GM12872 (cell line): ENCODE data around the gene HPRT1.

Experiments used
- TF ChIP-seq, protein P1 (sequence below): IDR thresholded peaks from 3 replicates; pipeline ENCODE4 v1.5.1; 2011; ENCODE audit warnings: low read depth, mild to moderate bottlenecking, low read length, moderate library complexity; ENCODE audit not compliant: insufficient read depth

The HPRT1 gene

DNA sequence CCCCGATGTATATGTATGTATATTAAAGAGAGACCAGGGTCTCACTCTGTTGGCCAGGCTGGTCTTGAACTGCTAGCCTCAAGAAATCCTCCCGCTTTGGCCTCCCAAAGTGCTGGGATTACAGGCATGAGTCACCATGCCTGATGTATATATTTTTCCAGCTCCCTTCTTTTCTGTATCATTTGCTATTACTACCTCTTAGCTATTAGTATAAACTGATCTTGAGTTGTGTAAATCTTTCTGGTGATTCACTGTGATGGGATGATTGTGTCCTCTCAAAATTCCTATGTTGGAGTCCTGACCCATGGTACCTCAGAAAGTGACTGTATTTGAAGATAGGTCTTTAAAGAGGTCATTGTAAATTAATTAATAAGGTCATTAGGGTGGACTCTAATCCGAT, 53.1 kb downstream of the HPRT1 start:
- TF ChIP-seq, protein P1, sequence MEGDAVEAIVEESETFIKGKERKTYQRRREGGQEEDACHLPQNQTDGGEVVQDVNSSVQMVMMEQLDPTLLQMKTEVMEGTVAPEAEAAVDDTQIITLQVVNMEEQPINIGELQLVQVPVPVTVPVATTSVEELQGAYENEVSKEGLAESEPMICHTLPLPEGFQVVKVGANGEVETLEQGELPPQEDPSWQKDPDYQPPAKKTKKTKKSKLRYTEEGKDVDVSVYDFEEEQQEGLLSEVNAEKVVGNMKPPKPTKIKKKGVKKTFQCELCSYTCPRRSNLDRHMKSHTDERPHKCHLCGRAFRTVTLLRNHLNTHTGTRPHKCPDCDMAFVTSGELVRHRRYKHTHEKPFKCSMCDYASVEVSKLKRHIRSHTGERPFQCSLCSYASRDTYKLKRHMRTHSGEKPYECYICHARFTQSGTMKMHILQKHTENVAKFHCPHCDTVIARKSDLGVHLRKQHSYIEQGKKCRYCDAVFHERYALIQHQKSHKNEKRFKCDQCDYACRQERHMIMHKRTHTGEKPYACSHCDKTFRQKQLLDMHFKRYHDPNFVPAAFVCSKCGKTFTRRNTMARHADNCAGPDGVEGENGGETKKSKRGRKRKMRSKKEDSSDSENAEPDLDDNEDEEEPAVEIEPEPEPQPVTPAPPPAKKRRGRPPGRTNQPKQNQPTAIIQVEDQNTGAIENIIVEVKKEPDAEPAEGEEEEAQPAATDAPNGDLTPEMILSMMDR, result no peak

DNA sequence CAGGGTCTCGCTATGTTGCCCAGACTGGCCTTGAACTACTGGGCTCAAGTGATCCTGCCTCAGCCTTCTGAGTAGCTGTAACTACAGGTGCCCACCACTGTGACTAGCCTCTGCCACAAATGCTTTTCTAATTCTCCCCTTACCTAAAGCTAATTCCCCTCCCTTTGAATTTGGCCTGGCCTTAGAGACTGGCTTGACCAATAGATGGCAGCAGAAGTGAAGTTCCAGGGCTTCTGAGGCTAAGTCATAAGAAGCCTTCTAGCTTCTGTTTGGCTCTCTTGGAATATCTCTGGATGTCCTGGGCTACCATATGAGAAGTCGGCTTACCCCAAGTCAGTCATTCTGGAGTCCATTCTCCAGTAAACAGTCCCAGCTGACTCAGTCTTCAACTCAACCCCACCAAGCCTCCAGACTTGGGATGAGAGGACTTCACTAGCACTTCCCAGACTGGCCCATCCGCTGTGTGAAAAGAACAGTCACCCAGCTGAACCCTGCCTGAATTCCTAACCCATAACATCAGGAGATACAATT, 61.0 kb downstream of the HPRT1 start:
- TF ChIP-seq, protein P1, result peak; percentile 60

DNA sequence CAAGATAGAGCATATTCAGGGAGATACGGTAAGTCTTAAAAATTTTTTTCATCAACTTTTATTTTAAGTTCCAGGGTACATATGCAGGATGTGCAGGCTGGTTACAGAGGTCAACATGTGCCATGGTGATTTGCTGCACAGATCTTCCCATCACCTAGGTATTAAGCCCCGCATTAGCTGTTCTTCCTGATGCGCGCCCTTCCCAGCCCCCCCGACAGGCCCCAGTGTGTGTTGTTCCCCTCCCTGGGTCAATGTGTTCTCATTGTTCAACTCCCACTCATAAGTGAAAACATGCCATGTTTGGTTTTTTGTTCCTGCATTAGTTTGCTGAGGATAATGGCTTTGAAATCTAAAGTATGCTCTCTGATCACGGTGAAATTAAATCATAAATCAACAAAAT, 64.2 kb downstream of the HPRT1 start:
- TF ChIP-seq, protein P1, result no peak

DNA sequence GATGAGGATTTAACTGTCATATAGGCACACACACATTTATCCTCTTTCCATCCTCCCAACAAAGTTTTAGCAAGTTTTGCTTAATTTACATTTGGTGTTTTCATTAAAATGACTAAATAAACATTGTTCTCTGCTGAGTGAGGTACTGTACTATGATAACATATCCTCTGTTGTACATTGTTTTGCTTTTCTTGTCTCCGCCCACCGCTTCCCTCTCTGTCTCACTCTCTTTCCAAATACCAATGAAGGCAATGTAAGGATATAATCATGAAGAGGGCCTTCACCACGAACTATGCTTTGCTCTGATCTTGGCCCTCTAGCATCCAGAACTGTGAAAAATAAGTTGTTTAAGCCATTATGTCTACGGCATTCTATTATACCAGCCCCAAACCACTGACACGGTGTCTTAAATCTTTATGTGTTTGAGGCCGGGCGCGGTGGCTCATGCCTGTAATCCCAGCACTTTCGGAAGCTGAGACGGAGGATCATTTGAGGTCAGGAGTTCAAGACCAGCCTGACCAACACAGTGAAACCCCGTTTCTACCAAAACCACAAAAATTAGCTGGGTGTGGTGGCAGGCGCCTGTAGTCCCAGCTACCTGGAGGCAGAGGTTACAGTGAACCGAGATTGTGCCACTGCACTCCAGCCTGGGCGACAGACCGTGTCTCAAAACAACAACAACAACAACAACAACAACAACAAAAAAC, 65.3 kb downstream of the HPRT1 start:
- TF ChIP-seq, protein P1, result no peak

DNA sequence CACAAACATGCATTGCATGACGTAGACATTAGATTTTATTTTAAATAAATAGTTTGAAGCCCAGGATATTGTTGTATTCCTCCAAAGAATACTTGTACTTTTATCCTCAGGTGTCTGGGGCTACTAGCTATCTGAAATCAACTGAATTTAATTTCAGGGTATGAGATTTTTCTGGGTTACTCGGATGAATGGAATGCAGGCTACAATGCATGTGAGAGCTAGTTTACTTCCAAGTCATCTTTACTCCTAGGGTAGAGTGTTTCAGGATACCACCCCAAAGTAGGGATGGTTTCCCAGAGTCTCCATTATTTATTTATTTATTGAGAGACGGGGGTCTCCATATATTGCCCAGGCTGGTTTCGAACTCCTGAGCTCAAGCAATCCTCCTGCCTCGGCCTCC, 66.4 kb downstream of the HPRT1 start:
- TF ChIP-seq, protein P1, result no peak

DNA sequence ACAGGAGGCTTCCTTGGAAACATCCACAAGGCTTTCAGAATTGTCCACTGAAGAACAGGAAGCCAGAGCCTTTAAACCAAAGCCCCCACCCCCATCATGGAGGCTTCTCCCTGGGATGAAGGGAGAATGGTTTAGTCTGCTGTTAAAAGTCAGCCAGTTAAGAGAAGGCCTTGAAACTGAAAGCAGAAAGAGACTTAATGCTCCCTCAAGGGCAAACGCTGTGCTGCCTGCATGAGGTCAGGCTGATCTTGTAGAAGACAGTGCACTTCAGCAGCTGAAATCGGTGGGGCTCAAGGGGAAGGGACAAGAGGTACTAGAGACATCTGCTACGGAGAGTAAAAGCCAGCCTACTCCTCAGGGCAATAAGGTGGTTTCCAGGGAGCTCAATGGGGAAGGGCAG, 69.0 kb downstream of the HPRT1 start:
- TF ChIP-seq, protein P1, result no peak

DNA sequence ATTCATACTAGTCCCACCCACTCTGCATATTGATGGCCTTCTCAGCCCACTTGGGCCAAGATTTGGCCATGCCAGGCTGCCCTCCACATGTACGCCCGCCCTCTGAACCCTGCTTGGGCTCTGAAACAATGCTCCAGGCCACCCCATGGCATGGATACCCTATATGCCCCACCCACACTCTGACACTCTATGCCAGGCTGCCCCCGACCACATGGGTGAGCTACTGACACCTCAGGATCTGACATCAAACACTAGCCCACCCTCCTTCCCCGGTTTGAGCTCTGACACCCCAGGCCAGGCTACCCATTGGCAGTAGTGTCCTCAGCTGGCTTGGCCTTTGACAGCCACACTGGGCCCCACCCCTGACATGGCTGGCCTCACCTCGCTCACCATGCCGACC, 69.5 kb downstream of the HPRT1 start:
- TF ChIP-seq, protein P1, result no peak
